GM19372 (cell line): ENCODE results near the gene SLC35F3.
A peak's percentile ranks its signal among the peaks of the same experiment; 100 is the strongest.

ENCODE experiments used
- ATAC-seq: cut with Tn5 transposase; IDR thresholded peaks from one replicate; pipeline ENCODE4 v1.9.1; 2021; ENCODE audit warnings: mild to moderate bottlenecking, low read depth, moderate library complexity; ENCODE audit not compliant: unreplicated experiment

The SLC35F3 gene

DNA sequence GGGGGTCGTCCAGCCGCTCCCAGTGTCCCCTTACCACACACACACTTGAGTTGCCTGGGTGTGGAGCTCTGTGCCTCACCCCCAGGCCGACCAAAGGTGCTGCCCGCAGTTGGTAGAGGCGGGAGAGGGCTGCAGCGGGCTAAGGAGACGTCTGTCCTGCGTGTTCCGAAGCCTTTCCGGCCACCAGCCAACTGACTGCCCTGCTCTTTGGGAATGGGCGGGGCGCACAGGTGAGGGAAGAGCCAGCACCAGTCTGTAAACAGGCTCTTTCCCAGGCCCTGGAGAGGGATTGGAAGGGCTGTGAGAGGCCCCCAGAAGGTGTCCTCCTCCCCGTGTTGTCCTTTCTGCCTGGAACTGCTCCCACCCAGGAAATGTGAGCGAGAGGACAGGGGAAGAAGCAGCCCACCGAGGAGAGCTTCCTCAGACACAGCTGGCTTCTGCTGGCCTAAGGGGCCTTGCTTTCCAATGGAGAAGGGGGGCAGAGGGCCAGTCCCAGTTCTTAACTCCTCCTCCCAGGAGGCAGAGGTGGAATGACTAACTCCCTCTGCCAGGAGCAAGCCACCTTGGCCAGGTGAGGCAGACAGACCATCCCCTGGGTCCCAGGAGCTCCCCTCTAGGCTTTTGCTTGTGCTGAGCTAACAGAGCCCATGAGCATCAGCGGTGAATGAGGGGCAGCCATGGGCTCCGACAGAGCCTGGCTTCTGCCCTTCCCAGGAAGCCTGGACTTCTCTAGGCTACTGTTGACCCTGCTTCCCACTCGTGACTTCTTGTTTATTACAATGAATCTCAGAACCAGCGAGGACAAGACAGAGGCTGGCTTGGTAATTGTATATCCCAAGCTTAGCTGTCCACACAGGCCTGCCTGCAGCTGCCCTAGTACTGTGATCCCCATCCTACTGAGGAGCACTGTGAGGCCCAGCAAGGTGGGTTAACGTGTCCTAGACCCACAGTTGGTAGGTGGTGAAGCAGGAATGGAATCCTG, 310.7 kb downstream of the SLC35F3 start:
- no peak for ATAC-seq

DNA sequence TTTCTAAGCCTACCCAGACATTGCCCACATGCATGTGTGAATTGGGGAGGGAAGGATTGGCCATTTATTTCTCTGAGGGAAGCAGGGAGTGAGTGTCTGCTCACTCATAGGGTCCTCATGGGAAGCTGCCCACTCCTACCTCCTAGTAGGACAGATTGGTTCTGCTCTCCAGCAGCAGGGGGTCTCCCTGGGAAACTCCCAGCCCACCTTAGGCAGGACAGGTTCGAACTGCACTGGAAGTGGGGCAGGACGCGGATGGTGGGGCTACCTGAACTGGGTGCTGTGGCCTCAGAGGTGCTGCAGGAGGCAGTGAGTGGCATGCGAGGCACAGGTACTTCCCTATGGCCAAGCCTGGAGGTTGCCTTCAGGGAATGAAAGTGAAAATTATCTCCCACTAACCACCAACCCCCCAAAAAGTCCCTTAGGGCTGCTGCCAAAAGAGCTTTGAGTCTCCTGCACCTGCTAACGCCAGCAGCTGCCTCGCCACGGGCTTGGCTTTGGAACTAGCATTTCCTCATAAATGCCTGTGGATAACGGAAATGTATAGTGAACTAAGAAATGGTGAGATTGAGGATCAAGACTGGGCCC, 311.7 kb downstream of the SLC35F3 start:
- ATAC-seq: no peak

DNA sequence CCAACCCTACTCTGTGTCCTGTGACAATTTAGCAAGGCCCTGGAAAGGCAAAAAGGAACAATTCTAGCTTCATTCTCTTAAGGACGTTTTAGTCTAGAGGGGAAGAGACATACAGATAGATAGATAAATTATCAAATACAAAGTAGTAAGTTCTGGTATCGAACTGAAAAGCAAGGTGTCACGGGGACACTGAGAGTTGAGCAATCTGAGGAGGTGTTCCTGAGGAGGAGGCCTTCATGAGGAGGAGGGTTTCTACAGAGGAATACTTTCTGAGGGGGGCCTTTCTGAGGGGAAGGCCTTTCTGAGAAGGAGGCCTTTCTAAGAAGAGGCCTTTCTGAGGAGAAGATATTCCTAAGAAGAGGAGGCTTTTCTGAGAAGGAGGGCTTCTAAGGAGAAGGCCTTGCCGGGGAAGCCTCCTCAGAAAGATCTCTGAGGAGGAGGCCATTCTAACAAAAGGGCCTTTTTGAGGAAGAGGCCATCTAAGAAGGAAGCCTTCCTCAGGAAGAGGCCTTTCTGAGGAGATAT, 312.9 kb downstream of the SLC35F3 start:
- no peak for ATAC-seq

GRCh38 chr1:234218078-234218477, 313.6 kb downstream of the SLC35F3 start:
- ATAC-seq: no peak

DNA sequence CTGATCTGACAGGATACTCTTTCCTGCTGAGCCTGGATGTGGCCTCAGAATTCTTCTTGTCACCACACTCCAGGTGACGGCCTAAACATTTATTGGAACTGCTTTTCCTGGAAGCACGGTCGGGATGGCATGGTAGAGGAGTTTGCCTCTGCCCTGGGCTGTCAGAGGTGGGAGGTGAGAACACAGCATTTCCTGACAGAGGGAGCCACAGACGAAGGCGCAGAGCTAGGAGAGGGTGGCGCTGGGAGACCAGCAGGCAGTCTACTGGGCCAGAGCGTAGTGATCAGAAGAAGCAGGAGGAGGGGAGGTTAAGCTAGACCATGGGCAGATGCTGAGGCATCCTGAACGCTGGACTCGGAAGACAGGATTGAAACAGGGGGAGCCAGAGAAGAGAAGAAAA, 315.2 kb downstream of the SLC35F3 start:
- ATAC-seq: no peak

- no peak for ATAC-seq
These were observed 317.1 kb downstream of the SLC35F3 start for GRCh38 chr1:234221601-234222000.

GRCh38 chr1:234222561-234223280, 318.2 kb downstream of the SLC35F3 start:
- no peak for ATAC-seq

DNA sequence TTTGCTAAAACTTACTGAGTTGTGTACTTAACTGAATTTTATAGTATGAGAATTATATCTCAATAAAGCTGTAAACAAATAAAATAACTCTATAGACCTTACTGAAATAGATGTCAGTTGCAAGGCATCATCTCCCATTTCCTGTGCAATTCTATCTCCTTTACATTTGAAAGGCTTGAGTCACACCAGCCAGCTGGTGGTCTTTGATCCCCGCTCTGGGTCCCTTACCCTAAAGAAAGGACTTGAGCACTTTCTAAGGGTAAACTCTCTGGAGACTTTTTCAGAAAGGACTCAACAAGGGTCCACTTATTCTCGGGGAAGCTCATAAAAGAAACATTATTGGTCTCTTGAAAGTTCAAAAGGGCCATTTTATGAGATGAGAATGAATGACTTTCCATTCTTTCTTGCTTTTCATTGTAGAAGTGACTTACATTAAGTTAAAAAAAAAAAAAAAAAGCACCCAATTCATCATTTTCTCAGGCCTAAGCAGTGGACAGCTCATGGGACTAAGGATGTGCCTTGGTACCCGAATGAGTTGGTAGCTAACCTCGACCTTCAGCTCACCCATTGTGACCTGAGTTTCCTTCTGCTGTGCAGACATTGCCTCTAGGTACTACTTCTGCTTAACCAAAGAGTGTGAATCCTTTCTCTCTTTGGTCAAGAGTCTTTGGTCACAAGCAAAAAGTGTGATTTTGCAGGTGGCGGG, 321.8 kb downstream of the SLC35F3 start:
- no peak for ATAC-seq

DNA sequence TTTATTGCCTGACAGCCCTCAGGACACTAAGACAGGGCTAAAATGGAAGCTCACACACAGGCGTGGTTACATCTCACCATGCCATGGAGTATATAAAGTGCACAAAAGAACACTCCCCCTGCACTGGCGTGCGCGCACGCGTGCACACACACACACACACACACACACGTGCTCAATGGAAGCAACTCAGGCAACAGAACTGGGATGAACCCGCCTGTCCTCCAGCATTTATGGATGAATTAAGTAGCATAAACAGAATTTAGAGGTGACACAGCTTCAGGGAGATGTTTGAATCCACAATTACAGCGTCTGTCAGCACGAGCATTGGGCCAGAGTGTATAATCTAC, 322.3 kb downstream of the SLC35F3 start:
- ATAC-seq: no peak

GRCh38 chr1:234229581-234230387, 325.3 kb downstream of the SLC35F3 start:
- ATAC-seq: no peak

DNA sequence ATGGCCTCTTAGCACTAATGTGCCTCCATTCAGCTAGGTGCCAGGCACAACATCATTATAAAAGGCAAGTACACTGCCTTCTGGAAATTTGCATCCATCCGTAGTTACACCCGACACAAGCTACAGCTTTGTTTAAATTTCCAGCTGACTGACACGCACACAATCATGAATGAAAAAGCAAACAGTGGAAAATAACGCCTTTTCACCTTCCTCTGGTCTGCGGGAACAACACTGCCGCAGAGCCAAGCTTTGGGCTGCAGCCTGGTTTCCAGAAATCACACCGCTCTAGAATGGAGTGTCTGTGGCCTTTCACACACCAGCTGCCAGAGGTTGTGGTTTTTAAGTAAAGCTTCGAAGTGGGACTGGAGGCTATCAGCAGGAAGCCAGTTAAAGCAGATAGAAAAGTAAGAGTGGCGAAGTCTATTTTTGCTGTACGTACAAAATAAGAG, 326.0 kb downstream of the SLC35F3 start:
- ATAC-seq: peak; percentile 59

DNA sequence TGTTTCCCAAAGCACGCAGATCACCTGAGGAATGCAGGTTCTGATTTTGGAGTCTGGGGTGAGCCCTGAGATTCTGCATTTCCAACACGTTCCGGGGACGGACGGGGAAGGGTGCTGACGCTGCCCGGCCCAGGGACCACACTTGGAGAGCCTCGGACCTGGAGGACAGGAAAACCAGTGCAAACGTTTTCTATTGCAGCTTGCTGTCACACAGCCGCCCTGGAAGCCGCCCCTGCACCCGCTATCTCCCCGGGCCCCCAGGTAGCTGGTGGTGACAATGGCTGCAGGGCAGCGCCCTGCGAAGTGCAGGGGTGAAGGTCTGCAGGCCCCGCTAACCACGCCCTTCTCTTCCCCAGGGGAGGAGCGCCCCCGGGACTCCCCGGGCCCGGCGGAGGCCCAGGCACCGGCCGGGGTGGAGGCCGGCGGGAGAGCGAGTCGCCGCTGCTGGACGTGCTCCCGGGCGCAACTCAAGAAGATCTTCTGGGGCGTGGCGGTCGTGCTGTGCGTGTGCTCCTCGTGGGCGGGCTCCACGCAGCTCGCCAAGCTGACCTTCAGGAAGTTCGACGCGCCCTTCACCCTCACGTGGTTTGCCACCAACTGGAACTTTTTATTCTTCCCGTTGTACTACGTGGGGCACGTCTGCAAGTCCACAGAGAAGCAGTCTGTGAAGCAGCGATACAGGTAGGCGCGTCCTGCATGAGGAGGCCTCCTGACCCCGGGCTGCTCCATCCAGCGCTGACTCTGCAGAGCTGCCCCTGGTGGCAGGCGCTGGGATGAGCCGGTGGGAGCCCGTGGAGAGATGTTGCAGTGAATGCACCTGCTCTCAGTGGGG, 326.8 kb downstream of the SLC35F3 start:
- no peak for ATAC-seq

GRCh38 chr1:234231893-234232276, 327.4 kb downstream of the SLC35F3 start:
- ATAC-seq: no peak

- ATAC-seq: no peak
These were observed 329.7 kb downstream of the SLC35F3 start for GRCh38 chr1:234234199-234234598.

- ATAC-seq: no peak
These were observed 331.0 kb downstream of the SLC35F3 start for GRCh38 chr1:234235434-234235881.

DNA sequence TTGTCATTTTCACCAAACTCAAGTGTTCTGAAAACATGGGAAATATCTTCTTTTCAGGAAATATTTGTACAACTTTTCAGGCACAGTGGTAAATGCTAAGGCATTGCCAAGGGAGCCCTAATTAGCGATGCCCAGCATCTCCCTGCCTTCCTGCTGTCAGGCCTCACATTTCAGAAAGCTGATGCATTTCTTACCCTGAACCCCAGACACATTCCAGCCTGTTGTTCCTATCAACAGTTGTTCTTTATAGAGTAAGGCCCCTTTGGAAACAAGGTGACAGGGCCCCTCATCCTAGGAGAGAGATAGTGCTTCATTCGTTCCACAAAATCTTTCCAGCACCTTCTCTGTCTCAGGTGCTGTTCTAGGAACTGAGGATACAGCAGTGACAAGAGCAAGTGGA, 332.9 kb downstream of the SLC35F3 start:
- ATAC-seq: no peak

GRCh38 chr1:234238060-234238459, 333.6 kb downstream of the SLC35F3 start:
- ATAC-seq: no peak

- no peak for ATAC-seq
These were observed 335.0 kb downstream of the SLC35F3 start for GRCh38 chr1:234239515-234239914.

DNA sequence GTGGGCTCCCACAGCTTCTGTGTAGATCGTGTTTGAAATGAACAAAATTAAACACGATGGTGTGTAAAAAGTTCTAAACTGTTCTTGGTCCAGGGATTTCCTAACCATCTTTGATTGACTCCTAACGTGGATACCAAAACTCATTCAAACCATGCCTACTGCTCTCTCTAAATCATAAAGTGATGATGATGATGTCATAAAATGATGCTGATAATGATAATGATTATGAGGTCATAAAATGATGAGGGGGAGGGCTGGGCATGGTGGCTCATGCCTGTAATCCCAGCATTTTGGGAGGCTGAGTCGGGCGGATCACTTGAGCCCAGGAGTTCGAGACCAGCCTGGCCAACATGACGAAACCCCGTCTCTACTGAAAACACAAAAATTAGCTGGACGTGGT, 335.5 kb downstream of the SLC35F3 start:
- no peak for ATAC-seq
